Peyer's patch (tissue), 4 donors: Measurements from ENCODE around the gene CFAP61. TPM values are rescaled to one million over a fixed set of nuclear protein-coding genes. Genes with fewer than 3 reads are reported as not detected.
"Not testable (repeated sequence)": the region's sequence is repeated elsewhere in the genome, so short reads cannot be mapped to it uniquely, and the experiment has no call there.

Experiments used
- DNase-seq, 3 donors: peaks; one replicate each; pipeline ENCODE4 v3.0.0-alpha.2; 2017 to 2019
- H3K27ac ChIP-seq, 4 donors: fragments of 200-600 bp; sonication (generic); one replicate each; pipeline ENCODE4 v1.5.1; 2016 to 2019
- H3K27me3 ChIP-seq, 2 donors: fragments of 200-600 bp; sonication (generic); one replicate each; pipeline ENCODE4 v1.5.1; 2019
- H3K36me3 ChIP-seq, 3 donors: fragments of 200-600 bp; sonication (generic); one replicate each; pipeline ENCODE4 v1.5.1; 2016 to 2019
- H3K4me1 ChIP-seq, 4 donors: fragments of 200-600 bp; sonication (generic); one replicate each; pipeline ENCODE4 v1.5.1; 2016 to 2019
- H3K4me3 ChIP-seq, 4 donors: fragments of 200-600 bp; sonication (generic); 1 replicate in 3 of 4; 2 replicates in 1 of 4; pipeline ENCODE4 v1.5.1; 2016 to 2019; ENCODE audit warnings: mild to moderate bottlenecking in 1 of 4
- H3K9me3 ChIP-seq, 4 donors: fragments of 200-600 bp; sonication (generic); one replicate each; pipeline ENCODE4 v1.5.1; 2016 to 2019; ENCODE audit warnings: mild to moderate bottlenecking in 1 of 4
- CTCF ChIP-seq, 6 experiments: fragments of 450-650 bp in 4 of 6; fragments of 200-600 bp in 2 of 6; sonication (generic) in 1 of 6; IDR thresholded peaks; one replicate each; pipeline ENCODE4 v1.5.1; 2017 to 2019; ENCODE audit warnings: antibody characterized with exemption in 6 of 6, mild to moderate bottlenecking in 3 of 6, moderate library complexity in 1 of 6
- POLR2A ChIP-seq, 2 donors: fragments of 450-650 bp; IDR thresholded peaks; one replicate each; pipeline ENCODE4 v1.5.1; 2017; ENCODE audit warnings: antibody characterized with exemption in 2 of 2, mild to moderate bottlenecking in 2 of 2, moderate library complexity in 2 of 2
- total RNA-seq, 4 donors: library from RNA; depleted of rRNA; stranded (reverse); fragments of >200 nt; gene quantifications; one replicate each; pipeline ENCODE4 v1.1.0, GENCODE V29; 2016

Gene CFAP61
- not detected for total RNA-seq

- Histone ChIP-seq H3K36me3 (peaks cover 0 to 32% (median 3%) of the 10 kb centered on the region in 3 donors), H3K4me1 (peaks cover 0 to 8% (median 3%) of the 10 kb centered on the region in 4 donors), H3K4me3 (peak within 1 kb of the TSS; percentile 65 to 96 (median 85)), H3K9me3 (no peaks in the 10 kb centered on the region), H3K27ac (peak within 1 kb of the TSS; percentile 83 to 89 (median 87)), H3K27me3 (no peaks in the 10 kb centered on the region)
- peak; percentile 98 to 99 (median 99) for DNase-seq
- peak; percentile 38 to 46 for TF ChIP-seq POLR2A (IDR thresholded peaks at IDR 0.05)
- TF ChIP-seq CTCF (IDR thresholded peaks at IDR 0.05), result peak in 2 of 6 experiments; percentile 28 to 30
These were observed at the start of gene CFAP61, which contains the start of gene CRNKL1 for GRCh38 chr20:20052074-20052970. Gene CFAP61, plus strand, starts transcription at chr20:20052532. Its CDS starts 4,122 bp downstream, at chr20:20056654. Gene CRNKL1, minus strand, starts transcription at chr20:20052466. Its CDS starts 124 bp downstream, at chr20:20052342.

- peak overlapping the region; percentile 34 to 64 (median 56) for H3K27ac ChIP-seq
- H3K36me3 ChIP-seq, result peaks cover 0 to 41% (median 0%) of the 10 kb centered on the region in 3 donors
- no peaks in the 10 kb centered on the region for H3K9me3 ChIP-seq
- TF ChIP-seq CTCF (IDR thresholded peaks at IDR 0.05) (no peak), POLR2A (IDR thresholded peaks at IDR 0.05) (no peak)
- H3K27me3 ChIP-seq, result no peaks in the 10 kb centered on the region
- peaks cover 0 to 18% (median 0%) of the 10 kb centered on the region in 4 donors for H3K4me1 ChIP-seq
- H3K4me3 ChIP-seq, result peak overlapping the region in 1 of 4 donors; percentile 6
- no peak for DNase-seq
These were observed 49.0 kb upstream of the CFAP61 start for GRCh38 chr20:20003031-20003954.

- not testable (repeated sequence) for H3K27me3 ChIP-seq, DNase-seq, H3K4me3 ChIP-seq, H3K9me3 ChIP-seq
- H3K4me1 ChIP-seq, result peaks cover 0 to 18% (median 0%) of the 10 kb centered on the region in 4 donors
- peak overlapping the region in 3 of 4 donors; percentile 34 to 64 (median 61) for H3K27ac ChIP-seq
- H3K36me3 ChIP-seq, result peaks cover 0 to 35% (median 0%) of the 10 kb centered on the region in 3 donors
These were observed 48.4 kb upstream of the CFAP61 start for GRCh38 chr20:20003955-20004322.

GRCh38 chr20:20005342-20005741 is 47.0 kb upstream of the CFAP61 start:
- Histone ChIP-seq H3K27me3 (no peaks in the 10 kb centered on the region), H3K4me3 (no peak overlapping the region), H3K27ac (no peak overlapping the region), H3K9me3 (no peaks in the 10 kb centered on the region), H3K36me3 (peaks cover 0 to 22% (median 0%) of the 10 kb centered on the region in 3 donors), H3K4me1 (peaks cover 0 to 18% (median 0%) of the 10 kb centered on the region in 4 donors)
- no peak for DNase-seq
- no peak for TF ChIP-seq CTCF (IDR thresholded peaks at IDR 0.05)
- no peak for TF ChIP-seq POLR2A (IDR thresholded peaks at IDR 0.05)

- H3K4me3 ChIP-seq, result no peak overlapping the region
- TF ChIP-seq POLR2A (IDR thresholded peaks at IDR 0.05), result no peak
- TF ChIP-seq CTCF (IDR thresholded peaks at IDR 0.05), result no peak
- peak overlapping the region in 2 of 4 donors; percentile 19 to 71 for H3K27ac ChIP-seq
- H3K27me3 ChIP-seq, result no peaks in the 10 kb centered on the region
- DNase-seq, result no peak
- no peaks in the 10 kb centered on the region for H3K4me1 ChIP-seq
- no peaks in the 10 kb centered on the region for H3K9me3 ChIP-seq
- H3K36me3 ChIP-seq, result no peaks in the 10 kb centered on the region
These were observed 42.5 kb upstream of the CFAP61 start for GRCh38 chr20:20009784-20010253.
